CD4-positive, alpha-beta T cell treated with Interleukin-6 at 100 ng/mL for 8 hours (primary cell): ENCODE measurements around the gene PAXIP1.
A peak's percentile ranks its signal among the peaks of the same experiment; 100 is the strongest.

Experiments
- DNase-seq: peaks from one replicate; pipeline ENCODE4 v3.0.0-alpha.2; 2020; ENCODE audit warnings: mixed read lengths, low spot score

Gene PAXIP1

DNA sequence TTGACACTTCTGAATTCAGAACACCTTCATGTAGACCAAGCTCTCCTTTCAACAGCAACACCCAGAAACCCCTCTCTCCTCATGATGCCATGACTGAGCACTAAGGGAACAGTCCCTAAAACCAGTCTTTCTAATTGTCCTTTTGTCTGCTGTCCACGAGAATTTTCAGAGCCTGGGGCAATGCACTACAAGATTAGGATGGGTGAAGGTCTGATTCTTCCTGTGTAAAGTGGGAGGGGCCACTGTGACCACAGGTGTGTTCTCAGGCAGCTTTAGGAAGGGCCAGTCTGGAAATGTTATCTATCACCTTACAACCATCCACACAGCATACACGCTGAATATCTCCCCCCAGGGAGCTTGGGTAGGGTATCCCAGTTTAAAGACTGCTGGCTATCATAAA lies 7.9 kb downstream of the PAXIP1 start:
- DNase-seq, result no peak

DNA sequence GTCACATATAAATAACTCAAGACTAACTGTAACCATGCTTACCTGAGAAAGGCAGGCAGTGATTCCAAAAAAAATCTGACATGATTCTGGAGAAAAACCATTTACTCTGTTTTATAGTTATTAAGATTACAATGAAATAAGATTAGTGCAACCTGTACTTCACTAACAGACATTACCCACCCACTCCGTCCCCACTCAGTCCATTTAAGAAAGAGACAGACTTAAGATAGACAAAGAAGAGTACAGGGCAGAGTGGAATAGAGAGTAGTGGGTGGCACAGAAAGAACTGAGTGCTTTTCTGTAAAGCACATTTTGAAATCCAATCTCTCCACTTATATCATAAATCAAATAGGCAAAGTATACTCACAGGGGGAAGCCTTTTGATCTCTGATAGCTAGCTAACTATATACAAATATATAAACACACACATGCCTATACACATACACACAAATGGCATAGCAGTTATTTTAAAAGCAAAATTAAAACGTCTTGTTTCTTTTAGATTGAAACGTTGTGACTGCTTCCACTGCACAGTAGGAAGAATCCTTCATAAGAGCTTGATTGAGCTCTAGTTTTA lies 11.9 kb downstream of the PAXIP1 start:
- DNase-seq, result no peak

DNA sequence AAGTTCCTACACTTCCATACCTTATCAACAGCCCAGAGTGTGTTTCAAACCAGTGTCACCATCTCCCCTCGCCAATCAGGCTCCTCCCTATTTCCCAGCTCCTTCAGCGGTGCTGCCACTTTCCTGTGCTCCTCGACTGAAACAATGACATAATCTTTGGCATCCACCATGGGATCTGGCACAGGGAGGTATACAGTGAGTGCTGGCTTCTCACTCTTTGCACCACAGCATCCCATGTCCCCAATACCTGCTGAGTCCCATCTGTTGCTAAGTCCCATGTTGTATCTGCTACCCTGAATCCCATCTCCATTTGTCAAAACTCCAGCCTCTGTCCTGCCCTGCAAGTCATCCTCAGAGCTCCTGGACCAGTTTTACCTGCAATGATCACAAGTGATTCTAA lies 15.4 kb downstream of the PAXIP1 start:
- DNase-seq, result no peak

- DNase-seq, result no peak
Measured at GRCh38 chr7:154986200-154986945, 16.6 kb downstream of the PAXIP1 start.

GRCh38 chr7:154985230-154985629 lies 17.7 kb downstream of the PAXIP1 start:
- DNase-seq, result no peak

GRCh38 chr7:154984601-154985188 lies 18.2 kb downstream of the PAXIP1 start:
- no peak for DNase-seq

GRCh38 chr7:154978017-154978416 lies 24.9 kb downstream of the PAXIP1 start:
- DNase-seq, result no peak

DNA sequence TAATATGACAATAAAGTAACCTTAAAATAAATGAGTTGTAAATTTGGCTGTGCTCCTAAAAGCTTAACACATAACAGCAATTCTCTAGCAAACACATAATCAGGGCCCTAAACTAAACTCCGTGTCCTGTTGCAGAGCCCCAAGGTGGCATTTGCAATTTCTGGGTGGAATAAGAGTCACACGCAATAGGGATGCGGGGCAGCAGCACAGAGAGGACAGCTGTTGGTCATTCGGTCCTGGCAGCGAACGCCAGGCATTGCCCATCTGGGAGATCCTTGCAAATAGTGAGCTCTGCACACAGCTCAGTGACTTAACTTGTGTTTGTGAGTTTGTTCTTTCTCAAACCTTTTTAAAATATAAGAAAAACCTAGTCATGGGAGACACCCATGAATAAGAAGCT lies 25.7 kb downstream of the PAXIP1 start:
- DNase-seq, result no peak

- DNase-seq, result no peak
Measured at GRCh38 chr7:154976844-154977243, 26.1 kb downstream of the PAXIP1 start.

DNA sequence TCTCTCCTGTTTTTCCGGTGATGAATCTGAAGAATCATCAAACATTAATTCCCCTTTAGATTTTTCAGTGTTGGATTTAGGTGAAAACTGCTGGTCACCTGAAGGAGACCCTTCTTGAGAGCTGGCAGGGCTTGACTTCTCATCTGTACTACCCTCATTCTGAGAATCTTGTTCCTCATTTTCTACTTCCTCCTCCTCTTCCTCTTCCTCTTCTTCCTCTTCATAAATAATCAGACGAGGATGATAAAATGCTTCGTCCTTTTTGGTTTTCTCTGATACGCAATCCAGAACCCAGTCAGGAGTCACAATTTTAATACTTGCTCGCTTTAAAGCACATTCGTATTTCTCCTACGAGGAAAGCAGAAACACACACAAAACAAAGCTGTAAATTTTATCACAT lies 26.9 kb downstream of the PAXIP1 start:
- DNase-seq, result no peak

DNA sequence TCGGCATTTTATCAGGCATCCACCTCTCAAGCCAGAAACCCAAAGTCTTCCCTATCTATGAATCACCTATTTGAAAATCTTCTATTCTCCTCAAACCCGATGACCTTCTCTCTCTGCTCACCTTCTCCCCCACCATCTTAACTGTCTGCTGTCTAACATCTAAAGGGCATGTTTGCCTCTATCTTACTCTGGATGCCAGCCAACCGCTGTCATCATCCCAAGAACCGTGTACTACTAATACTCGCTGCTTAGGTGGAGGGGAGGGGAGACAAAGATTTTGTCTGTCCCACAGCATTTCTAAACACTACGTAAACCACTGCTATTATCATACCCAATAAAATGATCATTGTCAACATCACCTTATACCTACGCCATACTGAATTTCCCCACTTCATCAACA lies 29.5 kb downstream of the PAXIP1 start:
- no peak for DNase-seq

GRCh38 chr7:154968336-154969001 lies 34.5 kb downstream of the PAXIP1 start:
- no peak for DNase-seq

DNA sequence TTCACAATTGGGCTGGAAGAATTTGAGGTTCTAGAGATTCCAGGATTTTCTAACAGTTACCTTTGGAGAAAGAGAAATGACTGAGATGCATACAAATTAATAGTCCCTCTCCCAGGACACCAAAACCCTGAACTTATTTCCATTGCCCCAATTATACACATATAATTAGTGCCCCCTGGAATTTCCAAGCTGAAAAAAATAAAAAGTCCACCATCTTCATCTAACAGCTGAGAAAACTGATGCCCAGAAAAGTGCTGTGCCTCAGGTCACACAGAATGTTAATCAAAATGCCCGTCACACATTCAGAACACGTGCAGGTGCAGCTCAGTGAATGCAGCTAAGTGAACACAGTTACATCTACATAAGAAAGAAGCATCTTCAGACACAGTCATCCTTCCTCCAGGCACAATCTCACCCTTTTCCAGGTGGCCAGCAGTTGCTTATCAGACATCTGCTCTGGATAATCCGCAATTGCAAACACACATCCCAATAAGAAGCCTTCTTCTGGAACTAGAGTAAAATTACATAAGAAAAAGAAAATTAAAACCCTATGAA lies 35.4 kb downstream of the PAXIP1 start:
- no peak for DNase-seq

GRCh38 chr7:154965014-154965413 lies 37.9 kb downstream of the PAXIP1 start:
- no peak for DNase-seq

- DNase-seq, result no peak
Measured at GRCh38 chr7:154960063-154960790, 42.7 kb downstream of the PAXIP1 start.

DNA sequence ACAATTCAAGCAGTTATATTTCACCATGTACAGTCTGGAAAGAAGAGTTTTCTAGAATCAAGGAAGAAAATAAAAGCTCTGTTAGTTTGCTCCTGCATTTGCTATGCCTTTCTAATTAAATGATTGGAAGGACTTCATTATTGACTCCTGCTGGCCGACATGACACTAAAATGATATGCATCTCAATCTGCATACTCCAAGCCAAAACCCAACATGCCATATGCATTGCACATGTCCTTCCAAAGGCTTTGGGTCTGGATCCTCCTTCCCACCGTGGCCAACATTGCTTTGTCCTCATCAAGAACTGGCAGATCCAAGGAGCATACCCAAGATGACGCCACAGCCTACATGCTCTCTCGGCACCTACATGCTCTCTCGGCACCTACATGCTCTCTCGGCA lies 46.5 kb downstream of the PAXIP1 start:
- DNase-seq, result no peak

- DNase-seq, result peak; percentile 54
Measured at GRCh38 chr7:154953006-154953684, 49.8 kb downstream of the PAXIP1 start.

DNA sequence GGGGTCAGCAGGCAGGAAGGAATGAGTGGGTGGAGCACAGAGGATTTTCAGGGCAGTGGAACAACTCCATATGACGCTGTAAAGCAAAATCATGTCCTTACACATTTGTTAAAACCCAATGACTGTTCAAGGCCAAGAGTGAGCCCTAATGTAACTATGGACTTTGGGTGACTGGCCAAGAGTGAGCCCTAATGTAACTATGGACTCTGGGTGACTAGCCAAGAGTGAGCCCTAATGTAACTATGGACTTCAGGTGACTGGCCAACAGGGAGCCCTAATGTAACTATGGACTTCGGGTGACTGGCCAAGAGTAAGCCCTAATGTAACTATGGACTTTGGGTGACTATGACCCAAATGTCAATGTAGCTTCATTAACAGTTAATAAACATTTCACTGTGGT lies 52.0 kb downstream of the PAXIP1 start:
- no peak for DNase-seq

- no peak for DNase-seq
Measured at GRCh38 chr7:154947604-154948003, 55.3 kb downstream of the PAXIP1 start.

DNA sequence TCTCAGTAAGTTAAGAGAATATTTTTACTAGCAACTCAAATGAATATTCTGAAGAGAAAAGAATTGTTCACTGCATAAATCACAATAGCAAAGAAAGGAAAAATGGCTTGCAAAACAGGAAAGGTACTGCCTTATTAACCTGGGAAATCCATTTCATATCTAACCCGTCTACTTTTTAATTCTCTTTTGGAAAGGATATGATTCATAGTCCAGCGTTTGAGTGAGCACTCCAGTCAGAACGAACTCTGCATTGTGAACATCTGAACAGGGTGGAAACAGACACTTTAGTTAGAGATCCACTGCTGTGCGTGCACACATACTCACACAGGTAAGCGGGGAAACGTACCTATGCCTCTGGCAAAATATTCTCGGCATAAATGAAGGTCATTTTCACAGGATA lies 56.8 kb downstream of the PAXIP1 start:
- DNase-seq, result no peak

- no peak for DNase-seq
Measured at GRCh38 chr7:154943906-154944305, 59.0 kb downstream of the PAXIP1 start.

GRCh38 chr7:154942691-154943090 lies 60.2 kb downstream of the PAXIP1 start:
- no peak for DNase-seq
